Measurements from ENCODE around the gene TMEM97.
"Not testable (repeated sequence)": the region's sequence is repeated elsewhere in the genome, so short reads cannot be mapped to it uniquely, and the experiment has no call there.

The TMEM97 gene

GRCh38 chr17:28318759-28319597 is at the start of gene TMEM97:
Gene TMEM97, plus strand, starts transcription at chr17:28319200. Its CDS starts 40 bp downstream, at chr17:28319240.
- peak; percentile 95 for DNase-seq

- no peak for DNase-seq
Measured at GRCh38 chr17:28270055-28270454, 48.9 kb upstream of the TMEM97 start.

GRCh38 chr17:28270926-28271325 is 48.1 kb upstream of the TMEM97 start:
- DNase-seq: no peak

- DNase-seq: no peak
Measured at GRCh38 chr17:28271431-28271830, 47.6 kb upstream of the TMEM97 start.

GRCh38 chr17:28272166-28272565 is 46.8 kb upstream of the TMEM97 start:
- no peak for DNase-seq

GRCh38 chr17:28273341-28273740 is 45.7 kb upstream of the TMEM97 start:
- not testable (repeated sequence) for DNase-seq

GRCh38 chr17:28274591-28275265 is 44.3 kb upstream of the TMEM97 start:
- DNase-seq: no peak

- no peak for DNase-seq
Measured at GRCh38 chr17:28276011-28276410, 43.0 kb upstream of the TMEM97 start.

GRCh38 chr17:28279411-28279810 is 39.6 kb upstream of the TMEM97 start:
- DNase-seq: no peak

GRCh38 chr17:28280826-28281225 is 38.2 kb upstream of the TMEM97 start:
- no peak for DNase-seq

GRCh38 chr17:28282596-28282995 is 36.4 kb upstream of the TMEM97 start:
- DNase-seq: no peak

- DNase-seq: no peak
Measured at GRCh38 chr17:28285965-28286364, 33.0 kb upstream of the TMEM97 start.

- DNase-seq: no peak
Measured at GRCh38 chr17:28290703-28291102, 28.3 kb upstream of the TMEM97 start.

- no peak for DNase-seq
Measured at GRCh38 chr17:28291780-28292330, 27.1 kb upstream of the TMEM97 start.

GRCh38 chr17:28292878-28293277 is 26.1 kb upstream of the TMEM97 start:
- not testable (repeated sequence) for DNase-seq

- no peak for DNase-seq
Measured at GRCh38 chr17:28293994-28294393, 25.0 kb upstream of the TMEM97 start.

- DNase-seq: no peak
Measured at GRCh38 chr17:28295677-28296578, 23.1 kb upstream of the TMEM97 start.

- DNase-seq: no peak
Measured at GRCh38 chr17:28298449-28298848, 20.6 kb upstream of the TMEM97 start.

GRCh38 chr17:28306954-28307401 is 12.0 kb upstream of the TMEM97 start:
- no peak for DNase-seq

- no peak for DNase-seq
Measured at GRCh38 chr17:28313841-28314240, 5.2 kb upstream of the TMEM97 start.

- no peak for DNase-seq
Measured at GRCh38 chr17:28315846-28316705, 2.9 kb upstream of the TMEM97 start.
